Measurements from ENCODE around the gene SEC14L2. TPM values are rescaled to one million over a fixed set of nuclear protein-coding genes. Genes with fewer than 3 reads are reported as not detected.
"Not testable (repeated sequence)": the region's sequence is repeated elsewhere in the genome, so short reads cannot be mapped to it uniquely, and the experiment has no call there.

SEC14L2 gene
- total and polyA plus RNA-seq, 5 donors: 1.6 to 5.5 (median 3.3) TPM

GRCh38 chr22:30393885-30394284 is 2.9 kb upstream of the SEC14L2 start:
- no peak overlapping the region for H3K27ac ChIP-seq (ENCODE audit: low read length)
- H3K9me3 ChIP-seq (ENCODE audit: control insufficient read depth, low read length): no peaks in the 10 kb centered on the region
- no peak for ATAC-seq
- intact Hi-C loops (cut with DNase I): loop anchor here in 2 of 4 donors (5.0 to 10.0 kb wide), 3 partner anchors 91 to 289 kb away; no protein-coding TSS in a partner anchor
- H3K27me3 ChIP-seq (ENCODE audit: control insufficient read depth, insufficient read depth): no peaks in the 10 kb centered on the region
- no peaks in the 10 kb centered on the region for H3K4me1 ChIP-seq (ENCODE audit: control insufficient read depth, insufficient read depth, low read length)
- DNase-seq: no peak
- WGBS: 85% methylated on average over 3 of the region's 3 CpGs
- no peak overlapping the region for H3K4me3 ChIP-seq (ENCODE audit: low read length)

GRCh38 chr22:30397656-30398635 is 1.1 kb downstream of the SEC14L2 start:
- Histone ChIP-seq H3K27ac (ENCODE audit: low read length) (no peak overlapping the region), H3K27me3 (ENCODE audit: control insufficient read depth, insufficient read depth) (no peaks in the 10 kb centered on the region), H3K9me3 (ENCODE audit: control insufficient read depth, low read length) (no peaks in the 10 kb centered on the region), H3K4me3 (ENCODE audit: low read length) (peak overlapping the region; percentile 60), H3K4me1 (ENCODE audit: control insufficient read depth, insufficient read depth, low read length) (no peaks in the 10 kb centered on the region)
- intact Hi-C loops (cut with DNase I): loop anchor here in 2 of 4 donors (5.0 to 10.0 kb wide), 3 partner anchors 84 to 293 kb away; no protein-coding TSS in a partner anchor
- 19% methylated on average over 11 of the region's 11 CpGs for WGBS
- ATAC-seq: peak; percentile 7 to 13
- no peak for DNase-seq

- intact Hi-C loops (cut with DNase I): loop anchor here in 2 of 4 donors (5.0 to 10.0 kb wide), 3 partner anchors 83 to 294 kb away; no protein-coding TSS in a partner anchor
- peak in 1 of 2 donors; percentile 4 for ATAC-seq
- no peak overlapping the region for H3K4me3 ChIP-seq (ENCODE audit: low read length)
Measured at GRCh38 chr22:30398685-30399680, 2.2 kb downstream of the SEC14L2 start.

GRCh38 chr22:30399718-30400117 is 2.9 kb downstream of the SEC14L2 start:
- WGBS: 83% methylated on average over 5 of the region's 5 CpGs
- DNase-seq: no peak
- Histone ChIP-seq H3K27me3 (ENCODE audit: control insufficient read depth, insufficient read depth) (no peaks in the 10 kb centered on the region), H3K9me3 (ENCODE audit: control insufficient read depth, low read length) (no peaks in the 10 kb centered on the region), H3K4me1 (ENCODE audit: control insufficient read depth, insufficient read depth, low read length) (no peaks in the 10 kb centered on the region), H3K4me3 (ENCODE audit: low read length) (no peak overlapping the region), H3K27ac (ENCODE audit: low read length) (no peak overlapping the region)
- ATAC-seq: no peak
- intact Hi-C loops (cut with DNase I): loop anchor here in 2 of 4 donors (5.0 to 10.0 kb wide), 3 partner anchors 83 to 295 kb away; no protein-coding TSS in a partner anchor

More at GRCh38 chr22:30398685-30399680, 2.2 kb downstream of the SEC14L2 start:
- no peak overlapping the region for H3K27ac ChIP-seq (ENCODE audit: low read length)
- H3K27me3 ChIP-seq (ENCODE audit: control insufficient read depth, insufficient read depth): no peaks in the 10 kb centered on the region
- no peak for DNase-seq
- WGBS: 44% methylated on average over 25 of the region's 25 CpGs
- no peaks in the 10 kb centered on the region for H3K4me1 ChIP-seq (ENCODE audit: control insufficient read depth, insufficient read depth, low read length)
- no peaks in the 10 kb centered on the region for H3K9me3 ChIP-seq (ENCODE audit: control insufficient read depth, low read length)

- DNase-seq: no peak
- Histone ChIP-seq H3K27ac (ENCODE audit: low read length) (no peak overlapping the region), H3K27me3 (ENCODE audit: control insufficient read depth, insufficient read depth) (no peaks in the 10 kb centered on the region), H3K4me1 (ENCODE audit: control insufficient read depth, insufficient read depth, low read length) (no peaks in the 10 kb centered on the region), H3K4me3 (ENCODE audit: low read length) (no peak overlapping the region), H3K9me3 (ENCODE audit: control insufficient read depth, low read length) (no peaks in the 10 kb centered on the region)
- no peak for ATAC-seq
- WGBS: 66% methylated on average over 1 of the region's 1 CpG
- intact Hi-C loops (cut with DNase I): no loop called here
Measured at GRCh38 chr22:30400159-30400558, 3.3 kb downstream of the SEC14L2 start.

GRCh38 chr22:30401024-30401423 is 4.2 kb downstream of the SEC14L2 start:
- 99% methylated on average over 3 of the region's 3 CpGs for whole genome bisulfite sequencing
- intact Hi-C loops (cut with DNase I): not testable (repeated sequence)

GRCh38 chr22:30402028-30402765 is 5.4 kb downstream of the SEC14L2 start:
- H3K4me1 ChIP-seq (ENCODE audit: control insufficient read depth, insufficient read depth, low read length): no peaks in the 10 kb centered on the region
- DNase-seq: no peak
- ATAC-seq: no peak
- H3K9me3 ChIP-seq (ENCODE audit: control insufficient read depth, low read length): no peaks in the 10 kb centered on the region
- intact Hi-C loops (cut with DNase I): no loop called here
- no peak overlapping the region for H3K27ac ChIP-seq (ENCODE audit: low read length)
- H3K27me3 ChIP-seq (ENCODE audit: control insufficient read depth, insufficient read depth): no peaks in the 10 kb centered on the region
- 62% methylated on average over 5 of the region's 5 CpGs for WGBS
- H3K4me3 ChIP-seq (ENCODE audit: low read length): no peak overlapping the region

More at GRCh38 chr22:30401024-30401423, 4.2 kb downstream of the SEC14L2 start:
- ATAC-seq; H3K9me3 ChIP-seq (ENCODE audit: control insufficient read depth, low read length); DNase-seq; H3K4me3 ChIP-seq (ENCODE audit: low read length); H3K27ac ChIP-seq (ENCODE audit: low read length); H3K27me3 ChIP-seq (ENCODE audit: control insufficient read depth, insufficient read depth); H3K4me1 ChIP-seq (ENCODE audit: control insufficient read depth, insufficient read depth, low read length): not testable (repeated sequence)

- H3K4me1 ChIP-seq (ENCODE audit: control insufficient read depth, insufficient read depth, low read length); DNase-seq; H3K27me3 ChIP-seq (ENCODE audit: control insufficient read depth, insufficient read depth); ATAC-seq; intact Hi-C loops (cut with DNase I); H3K4me3 ChIP-seq (ENCODE audit: low read length); H3K27ac ChIP-seq (ENCODE audit: low read length); H3K9me3 ChIP-seq (ENCODE audit: control insufficient read depth, low read length): not testable (repeated sequence)
- 97% methylated on average over 5 of the region's 5 CpGs for WGBS
Measured at GRCh38 chr22:30402766-30403104, 5.9 kb downstream of the SEC14L2 start.

GRCh38 chr22:30404307-30404706 is 7.5 kb downstream of the SEC14L2 start:
- Histone ChIP-seq H3K27me3 (ENCODE audit: control insufficient read depth, insufficient read depth) (no peaks in the 10 kb centered on the region), H3K4me1 (ENCODE audit: control insufficient read depth, insufficient read depth, low read length) (no peaks in the 10 kb centered on the region), H3K27ac (ENCODE audit: low read length) (no peak overlapping the region), H3K4me3 (ENCODE audit: low read length) (no peak overlapping the region), H3K9me3 (ENCODE audit: control insufficient read depth, low read length) (no peaks in the 10 kb centered on the region)
- intact Hi-C loops (cut with DNase I): no loop called here
- WGBS: 83% methylated on average over 6 of the region's 6 CpGs
- ATAC-seq: no peak
- no peak for DNase-seq

GRCh38 chr22:30405731-30406130 is 8.9 kb downstream of the SEC14L2 start:
- ATAC-seq (no peak), DNase-seq (no peak)
- 52% methylated on average over 4 of the region's 4 CpGs for WGBS
- Histone ChIP-seq H3K9me3 (ENCODE audit: control insufficient read depth, low read length) (no peaks in the 10 kb centered on the region), H3K4me1 (ENCODE audit: control insufficient read depth, insufficient read depth, low read length) (no peaks in the 10 kb centered on the region), H3K27me3 (ENCODE audit: control insufficient read depth, insufficient read depth) (no peaks in the 10 kb centered on the region), H3K27ac (ENCODE audit: low read length) (no peak overlapping the region), H3K4me3 (ENCODE audit: low read length) (no peak overlapping the region)
- intact Hi-C loops (cut with DNase I): no loop called here
